HEK293 (cell line): Measurements from ENCODE around the gene TMEM63B.

Source experiments
- CTCF ChIA-PET: fragments of 350-600 bp; formaldehyde crosslinking; extraction: SDS; loops from one replicate; lab custom pipeline; 2021; ENCODE audit warnings: antibody characterized with exemption; lab: Yijun Ruan, JAX
- POLR2A ChIA-PET: fragments of 300-600 bp; formaldehyde crosslinking; extraction: SDS; loops from one replicate; lab custom pipeline; 2020; ENCODE audit warnings: antibody characterized with exemption, inconsistent platforms; lab: Yijun Ruan, JAX
- H3K27ac ChIP-seq: fragments of 200-500 bp; sonication (Bioruptor generic); 2 replicates; pipeline ENCODE4 v1.5.1; 2014; ENCODE audit warnings: low read depth, low read length, control low read depth, inconsistent platforms; ENCODE audit errors: extremely low read depth
- H3K36me3 ChIP-seq, 2 experiments: fragments of 200-500 bp in 1 of 2; sonication (Bioruptor generic) in 1 of 2; 1 replicate in 1 of 2; 2 replicates in 1 of 2; pipeline ENCODE4 v1.5.1; 2014 to 2017; ENCODE audit warnings: inconsistent platforms in 2 of 2, low read length in 2 of 2; ENCODE audit not compliant: control insufficient read depth in 2 of 2, insufficient read depth in 1 of 2
- H3K4me1 ChIP-seq: fragments of 200-500 bp; sonication (Bioruptor generic); 2 replicates; pipeline ENCODE4 v1.5.1; 2014; ENCODE audit warnings: mild to moderate bottlenecking, low read length, inconsistent platforms; ENCODE audit not compliant: control insufficient read depth, insufficient read depth
- H3K4me3 ChIP-seq: 2 replicates; pipeline ENCODE4 v1.5.1; 2011; ENCODE audit warnings: low read depth, mild to moderate bottlenecking, control low read depth, low read length, moderate library complexity
- H3K9me3 ChIP-seq: fragments of 200-500 bp; sonication (Bioruptor generic); 2 replicates; pipeline ENCODE4 v1.5.1; 2014; ENCODE audit warnings: low read depth, low read length, inconsistent platforms; ENCODE audit not compliant: control insufficient read depth, insufficient read depth
- BCL11A ChIP-seq: fragments of 450-650 bp; formaldehyde crosslinking; IDR thresholded peaks from 2 replicates; pipeline ENCODE4 v1.5.1; 2016; ENCODE audit warnings: low read depth, missing biosample characterization, missing genetic modification characterization
- YY1 ChIP-seq: fragments of 450-650 bp; formaldehyde crosslinking; IDR thresholded peaks from 2 replicates; pipeline ENCODE4 v1.5.1; 2018; ENCODE audit warnings: missing biosample characterization, missing genetic modification characterization
- ZBTB1 ChIP-seq: fragments of 450-650 bp; formaldehyde crosslinking; IDR thresholded peaks from 2 replicates; pipeline ENCODE4 v1.5.1; 2016; ENCODE audit warnings: missing biosample characterization, missing genetic modification characterization
- ZBTB20 ChIP-seq: fragments of 450-650 bp; formaldehyde crosslinking; IDR thresholded peaks from 2 replicates; pipeline ENCODE4 v1.5.1; 2016; ENCODE audit warnings: missing biosample characterization, missing genetic modification characterization
- ZFP41 ChIP-seq: fragments of 450-650 bp; formaldehyde crosslinking; IDR thresholded peaks from 2 replicates; pipeline ENCODE4 v1.5.1; 2016; ENCODE audit warnings: missing biosample characterization, missing genetic modification characterization, borderline replicate concordance
- ZNF221 ChIP-seq: fragments of 450-650 bp; formaldehyde crosslinking; IDR thresholded peaks from 2 replicates; pipeline ENCODE4 v1.5.1; 2017; ENCODE audit warnings: missing biosample characterization, missing genetic modification characterization, borderline replicate concordance
- ZNF391 ChIP-seq: fragments of 450-650 bp; formaldehyde crosslinking; IDR thresholded peaks from 2 replicates; pipeline ENCODE4 v1.5.1; 2016; ENCODE audit warnings: low read depth, missing biosample characterization, missing genetic modification characterization, borderline replicate concordance
- ZNF501 ChIP-seq: fragments of 450-650 bp; formaldehyde crosslinking; IDR thresholded peaks from 2 replicates; pipeline ENCODE4 v1.5.1; 2016; ENCODE audit warnings: missing biosample characterization, missing genetic modification characterization
- ZNF530 ChIP-seq: fragments of 450-650 bp; formaldehyde crosslinking; IDR thresholded peaks from 2 replicates; pipeline ENCODE4 v1.5.1; 2016; ENCODE audit warnings: low read depth, missing biosample characterization, missing genetic modification characterization
- ZNF571 ChIP-seq: fragments of 450-650 bp; formaldehyde crosslinking; IDR thresholded peaks from 2 replicates; pipeline ENCODE4 v1.5.0; 2017; ENCODE audit warnings: missing biosample characterization, missing genetic modification characterization
- ZSCAN16 ChIP-seq: fragments of 450-650 bp; formaldehyde crosslinking; IDR thresholded peaks from 2 replicates; pipeline ENCODE4 v1.5.1; 2016; ENCODE audit warnings: missing biosample characterization, missing genetic modification characterization
- ZXDB ChIP-seq: fragments of 450-650 bp; formaldehyde crosslinking; IDR thresholded peaks from 2 replicates; pipeline ENCODE4 v1.5.1; 2016; ENCODE audit warnings: missing biosample characterization, missing genetic modification characterization
- TF ChIP-seq, protein P1 (sequence below): fragments of 450-650 bp; formaldehyde crosslinking; IDR thresholded peaks from 2 replicates; pipeline ENCODE4 v1.5.1; 2016; ENCODE audit warnings: missing biosample characterization, missing genetic modification characterization
- TF ChIP-seq, protein P2 (sequence below): fragments of 450-650 bp; formaldehyde crosslinking; conservative IDR thresholded peaks from 2 replicates; pipeline ENCODE4 v1.5.1; 2016; ENCODE audit warnings: low read depth, missing biosample characterization, missing genetic modification characterization
- TF ChIP-seq, protein P3 (sequence below): fragments of 450-650 bp; formaldehyde crosslinking; IDR thresholded peaks from 2 replicates; pipeline ENCODE4 v1.5.1; 2017; ENCODE audit warnings: missing biosample characterization, missing genetic modification characterization
- TF ChIP-seq, protein P4 (sequence below): fragments of 450-650 bp; formaldehyde crosslinking; IDR thresholded peaks from 2 replicates; pipeline ENCODE4 v1.5.1; 2016; ENCODE audit warnings: missing biosample characterization, missing genetic modification characterization
- TF ChIP-seq, protein P5 (sequence below): fragments of 450-650 bp; formaldehyde crosslinking; IDR thresholded peaks from 2 replicates; pipeline ENCODE4 v1.5.1; 2016; ENCODE audit warnings: missing biosample characterization, missing genetic modification characterization

Gene TMEM63B

DNA sequence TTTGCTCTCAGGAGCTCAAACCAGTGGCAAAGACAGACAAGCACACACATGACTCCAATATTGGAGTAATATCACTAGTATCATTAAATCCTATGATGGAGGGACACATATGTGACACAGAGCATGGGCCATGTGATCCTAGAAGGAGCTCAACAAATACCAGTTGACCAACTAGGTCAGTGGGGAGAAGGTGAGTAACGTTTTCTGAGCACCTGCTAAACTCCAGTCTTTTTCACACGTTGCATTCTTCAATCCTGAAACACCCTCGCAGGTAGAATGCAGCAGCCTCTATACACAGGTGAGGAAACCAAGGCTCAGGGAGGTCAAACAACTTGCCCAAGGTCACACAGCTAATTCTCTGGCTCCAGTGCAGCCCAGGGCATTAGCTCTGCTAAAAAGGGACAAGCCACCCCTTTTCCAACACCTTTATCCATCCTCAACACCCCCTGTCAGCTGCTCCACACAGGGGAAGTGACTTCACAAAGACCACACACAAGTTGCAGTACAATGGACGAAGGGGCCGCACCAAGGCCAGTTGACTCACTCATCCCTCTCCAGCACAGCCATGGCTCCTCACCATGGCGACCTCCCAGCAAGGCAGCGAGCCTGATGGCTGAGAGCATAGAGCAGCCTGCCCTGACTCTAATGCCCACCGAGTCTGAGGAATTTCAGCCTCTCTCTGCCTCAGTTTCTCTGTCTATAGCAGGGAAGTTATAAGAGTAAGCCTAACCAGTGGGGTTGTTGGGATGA lies 35.7 kb downstream of the TMEM63B start:
- TF ChIP-seq ZNF530 = no peak
- TF ChIP-seq ZFP41 = no peak
- POLR2A ChIA-PET = interaction anchor here (0.9 kb wide), 1 partner anchor 84 kb away, joined by 3 read pairs; the partner anchor contains the start of gene HSP90AB1
- no peaks in the 10 kb centered on the region for H3K9me3 ChIP-seq
- no peak overlapping the region for H3K4me3 ChIP-seq
- H3K27ac ChIP-seq = no peak overlapping the region
- H3K36me3 ChIP-seq = no peaks in the 10 kb centered on the region
- CTCF ChIA-PET = interaction anchor here (0.5 to 5.0 kb wide), 11 partner anchors 9 to 517 kb away, joined by 3 to 36 read pairs (median 3); no protein-coding TSS in a partner anchor
- peaks cover 5% of the 10 kb centered on the region; the same call in 1 of the 2 replicates for H3K4me1 ChIP-seq

DNA sequence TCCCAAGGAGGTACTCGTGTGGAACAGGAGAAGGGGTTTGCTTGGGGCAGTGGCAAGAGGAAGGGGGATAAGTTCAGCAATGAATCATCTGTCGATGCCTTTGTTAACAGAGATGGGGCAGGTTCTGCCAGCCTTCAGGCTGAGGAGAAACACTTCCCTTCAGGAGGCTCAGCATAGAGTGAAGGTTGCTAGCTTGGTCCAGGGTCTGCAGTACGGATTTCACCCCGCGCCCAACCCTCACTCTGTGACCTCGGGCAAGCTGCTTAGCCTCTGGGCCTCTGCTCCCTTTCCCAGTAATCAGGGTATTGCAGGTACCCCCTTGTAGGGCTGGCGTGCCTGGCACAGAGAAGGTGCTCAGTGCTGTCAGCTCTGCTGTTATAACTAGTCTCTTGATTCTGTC lies 38.8 kb downstream of the TMEM63B start:
- POLR2A ChIA-PET = interaction anchor here (1.7 kb wide), 1 partner anchor 81 kb away, joined by 5 read pairs; the partner anchor contains the start of gene HSP90AB1
- Histone ChIP-seq H3K27ac (no peak overlapping the region), H3K4me3 (no peak overlapping the region), H3K4me1 (peaks cover 5% of the 10 kb centered on the region; the same call in 1 of the 2 replicates), H3K36me3 (no peaks in the 10 kb centered on the region), H3K9me3 (no peaks in the 10 kb centered on the region)
- CTCF ChIA-PET = interaction anchor here (0.9 to 1.4 kb wide), 3 partner anchors 68 to 102 kb away, joined by 3 to 8 read pairs (median 4); no protein-coding TSS in a partner anchor
- TF ChIP-seq ZBTB20 (no peak), BCL11A (tag by site-specific recombination) (no peak), ZXDB (no peak), ZBTB1 (tag by site-specific recombination) (no peak), YY1 (no peak), ZSCAN16 (no peak), ZNF501 (tag by site-specific recombination) (no peak), ZNF571 (tag by site-specific recombination) (no peak), ZNF221 (tag by site-specific recombination) (no peak), ZNF391 (tag by site-specific recombination) (no peak)
- TF ChIP-seq, protein P1, sequence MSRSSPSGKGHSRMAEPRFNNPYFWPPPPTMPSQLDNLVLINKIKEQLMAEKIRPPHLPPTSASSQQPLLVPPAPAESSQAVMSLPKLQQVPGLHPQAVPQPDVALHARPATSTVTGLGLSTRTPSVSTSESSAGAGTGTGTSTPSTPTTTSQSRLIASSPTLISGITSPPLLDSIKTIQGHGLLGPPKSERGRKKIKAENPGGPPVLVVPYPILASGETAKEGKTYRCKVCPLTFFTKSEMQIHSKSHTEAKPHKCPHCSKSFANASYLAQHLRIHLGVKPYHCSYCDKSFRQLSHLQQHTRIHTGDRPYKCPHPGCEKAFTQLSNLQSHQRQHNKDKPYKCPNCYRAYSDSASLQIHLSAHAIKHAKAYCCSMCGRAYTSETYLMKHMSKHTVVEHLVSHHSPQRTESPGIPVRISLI (tag by site-specific recombination) = no peak
- TF ChIP-seq, protein P2, sequence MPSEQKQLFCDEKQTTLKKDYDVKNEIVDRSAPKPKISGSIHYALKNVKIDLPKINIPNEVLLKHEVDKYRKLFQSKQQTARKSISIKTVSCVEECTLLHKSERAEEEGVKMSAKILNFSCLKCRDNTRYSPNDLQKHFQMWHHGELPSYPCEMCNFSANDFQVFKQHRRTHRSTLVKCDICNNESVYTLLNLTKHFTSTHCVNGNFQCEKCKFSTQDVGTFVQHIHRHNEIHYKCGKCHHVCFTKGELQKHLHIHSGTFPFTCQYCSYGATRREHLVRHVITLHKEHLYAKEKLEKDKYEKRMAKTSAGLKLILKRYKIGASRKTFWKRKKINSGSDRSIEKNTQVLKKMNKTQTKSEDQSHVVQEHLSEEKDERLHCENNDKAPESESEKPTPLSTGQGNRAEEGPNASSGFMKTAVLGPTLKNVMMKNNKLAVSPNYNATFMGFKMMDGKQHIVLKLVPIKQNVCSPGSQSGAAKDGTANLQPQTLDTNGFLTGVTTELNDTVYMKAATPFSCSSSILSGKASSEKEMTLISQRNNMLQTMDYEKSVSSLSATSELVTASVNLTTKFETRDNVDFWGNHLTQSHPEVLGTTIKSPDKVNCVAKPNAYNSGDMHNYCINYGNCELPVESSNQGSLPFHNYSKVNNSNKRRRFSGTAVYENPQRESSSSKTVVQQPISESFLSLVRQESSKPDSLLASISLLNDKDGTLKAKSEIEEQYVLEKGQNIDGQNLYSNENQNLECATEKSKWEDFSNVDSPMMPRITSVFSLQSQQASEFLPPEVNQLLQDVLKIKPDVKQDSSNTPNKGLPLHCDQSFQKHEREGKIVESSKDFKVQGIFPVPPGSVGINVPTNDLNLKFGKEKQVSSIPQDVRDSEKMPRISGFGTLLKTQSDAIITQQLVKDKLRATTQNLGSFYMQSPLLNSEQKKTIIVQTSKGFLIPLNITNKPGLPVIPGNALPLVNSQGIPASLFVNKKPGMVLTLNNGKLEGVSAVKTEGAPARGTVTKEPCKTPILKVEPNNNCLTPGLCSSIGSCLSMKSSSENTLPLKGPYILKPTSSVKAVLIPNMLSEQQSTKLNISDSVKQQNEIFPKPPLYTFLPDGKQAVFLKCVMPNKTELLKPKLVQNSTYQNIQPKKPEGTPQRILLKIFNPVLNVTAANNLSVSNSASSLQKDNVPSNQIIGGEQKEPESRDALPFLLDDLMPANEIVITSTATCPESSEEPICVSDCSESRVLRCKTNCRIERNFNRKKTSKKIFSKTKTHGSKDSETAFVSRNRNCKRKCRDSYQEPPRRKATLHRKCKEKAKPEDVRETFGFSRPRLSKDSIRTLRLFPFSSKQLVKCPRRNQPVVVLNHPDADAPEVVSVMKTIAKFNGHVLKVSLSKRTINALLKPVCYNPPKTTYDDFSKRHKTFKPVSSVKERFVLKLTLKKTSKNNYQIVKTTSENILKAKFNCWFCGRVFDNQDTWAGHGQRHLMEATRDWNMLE (tag by site-specific recombination) = no peak
- TF ChIP-seq, protein P3, sequence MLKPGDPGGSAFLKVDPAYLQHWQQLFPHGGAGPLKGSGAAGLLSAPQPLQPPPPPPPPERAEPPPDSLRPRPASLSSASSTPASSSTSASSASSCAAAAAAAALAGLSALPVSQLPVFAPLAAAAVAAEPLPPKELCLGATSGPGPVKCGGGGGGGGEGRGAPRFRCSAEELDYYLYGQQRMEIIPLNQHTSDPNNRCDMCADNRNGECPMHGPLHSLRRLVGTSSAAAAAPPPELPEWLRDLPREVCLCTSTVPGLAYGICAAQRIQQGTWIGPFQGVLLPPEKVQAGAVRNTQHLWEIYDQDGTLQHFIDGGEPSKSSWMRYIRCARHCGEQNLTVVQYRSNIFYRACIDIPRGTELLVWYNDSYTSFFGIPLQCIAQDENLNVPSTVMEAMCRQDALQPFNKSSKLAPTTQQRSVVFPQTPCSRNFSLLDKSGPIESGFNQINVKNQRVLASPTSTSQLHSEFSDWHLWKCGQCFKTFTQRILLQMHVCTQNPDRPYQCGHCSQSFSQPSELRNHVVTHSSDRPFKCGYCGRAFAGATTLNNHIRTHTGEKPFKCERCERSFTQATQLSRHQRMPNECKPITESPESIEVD = no peak
- TF ChIP-seq, protein P4, sequence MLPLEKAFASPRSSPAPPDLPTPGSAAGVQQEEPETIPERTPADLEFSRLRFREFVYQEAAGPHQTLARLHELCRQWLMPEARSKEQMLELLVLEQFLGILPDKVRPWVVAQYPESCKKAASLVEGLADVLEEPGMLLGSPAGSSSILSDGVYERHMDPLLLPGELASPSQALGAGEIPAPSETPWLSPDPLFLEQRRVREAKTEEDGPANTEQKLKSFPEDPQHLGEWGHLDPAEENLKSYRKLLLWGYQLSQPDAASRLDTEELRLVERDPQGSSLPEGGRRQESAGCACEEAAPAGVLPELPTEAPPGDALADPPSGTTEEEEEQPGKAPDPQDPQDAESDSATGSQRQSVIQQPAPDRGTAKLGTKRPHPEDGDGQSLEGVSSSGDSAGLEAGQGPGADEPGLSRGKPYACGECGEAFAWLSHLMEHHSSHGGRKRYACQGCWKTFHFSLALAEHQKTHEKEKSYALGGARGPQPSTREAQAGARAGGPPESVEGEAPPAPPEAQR (tag by site-specific recombination) = no peak
- TF ChIP-seq, protein P5, sequence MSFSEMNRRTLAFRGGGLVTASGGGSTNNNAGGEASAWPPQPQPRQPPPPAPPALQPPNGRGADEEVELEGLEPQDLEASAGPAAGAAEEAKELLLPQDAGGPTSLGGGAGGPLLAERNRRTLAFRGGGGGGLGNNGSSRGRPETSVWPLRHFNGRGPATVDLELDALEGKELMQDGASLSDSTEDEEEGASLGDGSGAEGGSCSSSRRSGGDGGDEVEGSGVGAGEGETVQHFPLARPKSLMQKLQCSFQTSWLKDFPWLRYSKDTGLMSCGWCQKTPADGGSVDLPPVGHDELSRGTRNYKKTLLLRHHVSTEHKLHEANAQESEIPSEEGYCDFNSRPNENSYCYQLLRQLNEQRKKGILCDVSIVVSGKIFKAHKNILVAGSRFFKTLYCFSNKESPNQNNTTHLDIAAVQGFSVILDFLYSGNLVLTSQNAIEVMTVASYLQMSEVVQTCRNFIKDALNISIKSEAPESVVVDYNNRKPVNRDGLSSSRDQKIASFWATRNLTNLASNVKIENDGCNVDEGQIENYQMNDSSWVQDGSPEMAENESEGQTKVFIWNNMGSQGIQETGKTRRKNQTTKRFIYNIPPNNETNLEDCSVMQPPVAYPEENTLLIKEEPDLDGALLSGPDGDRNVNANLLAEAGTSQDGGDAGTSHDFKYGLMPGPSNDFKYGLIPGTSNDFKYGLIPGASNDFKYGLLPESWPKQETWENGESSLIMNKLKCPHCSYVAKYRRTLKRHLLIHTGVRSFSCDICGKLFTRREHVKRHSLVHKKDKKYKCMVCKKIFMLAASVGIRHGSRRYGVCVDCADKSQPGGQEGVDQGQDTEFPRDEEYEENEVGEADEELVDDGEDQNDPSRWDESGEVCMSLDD (tag by site-specific recombination) = no peak
